ENCODE results near the gene TCN1.
"Not testable (repeated sequence)": the region's sequence is repeated elsewhere in the genome, so short reads cannot be mapped to it uniquely, and the experiment has no call there.

The TCN1 gene, protein sequence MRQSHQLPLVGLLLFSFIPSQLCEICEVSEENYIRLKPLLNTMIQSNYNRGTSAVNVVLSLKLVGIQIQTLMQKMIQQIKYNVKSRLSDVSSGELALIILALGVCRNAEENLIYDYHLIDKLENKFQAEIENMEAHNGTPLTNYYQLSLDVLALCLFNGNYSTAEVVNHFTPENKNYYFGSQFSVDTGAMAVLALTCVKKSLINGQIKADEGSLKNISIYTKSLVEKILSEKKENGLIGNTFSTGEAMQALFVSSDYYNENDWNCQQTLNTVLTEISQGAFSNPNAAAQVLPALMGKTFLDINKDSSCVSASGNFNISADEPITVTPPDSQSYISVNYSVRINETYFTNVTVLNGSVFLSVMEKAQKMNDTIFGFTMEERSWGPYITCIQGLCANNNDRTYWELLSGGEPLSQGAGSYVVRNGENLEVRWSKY

DNA sequence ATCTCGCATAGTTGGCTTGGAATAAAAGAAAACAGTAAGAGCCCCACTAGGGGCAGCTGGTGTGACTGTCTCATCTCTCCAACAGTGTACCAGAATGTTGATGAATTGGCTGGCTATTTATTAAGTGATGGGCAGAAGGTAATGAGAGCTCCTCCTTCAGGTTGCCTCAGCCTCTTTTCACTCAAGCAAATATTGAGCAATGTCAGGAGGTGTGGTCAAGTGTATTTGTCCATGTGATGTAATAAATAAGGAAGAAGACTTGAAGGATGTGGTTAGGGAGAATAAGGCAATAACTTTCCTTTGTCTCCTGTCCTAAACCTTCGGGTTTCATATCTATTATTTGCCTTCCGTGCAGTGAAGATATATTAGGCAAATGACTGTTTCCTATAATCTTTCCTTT, at the start of gene TCN1:
TSS of gene TCN1 (minus strand) at position 91 of the 400 bp plus-strand sequence. CDS start at position 74, 17 bp downstream.
- no peak for DNase-seq (ENCODE audit: low read depth in 2 of 2)

DNA sequence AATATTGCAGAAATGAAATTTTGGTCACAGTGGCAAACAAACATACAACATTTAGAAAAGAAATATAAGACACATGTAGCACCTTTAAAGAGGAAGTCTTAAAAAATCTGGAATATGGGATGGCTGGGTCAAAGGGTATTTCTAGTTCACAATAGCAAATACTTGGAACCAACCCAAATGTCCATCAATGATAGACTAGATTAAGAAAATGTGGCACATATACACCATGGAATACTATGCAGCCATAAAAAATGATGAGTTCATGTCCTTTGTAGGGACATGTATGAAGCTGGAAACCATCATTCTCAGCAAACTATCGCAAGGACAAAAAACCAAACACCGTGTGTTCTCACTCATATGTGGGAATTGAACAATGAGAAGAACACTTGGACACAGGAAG, 37.3 kb upstream of the TCN1 start:
- not testable (repeated sequence) for DNase-seq (ENCODE audit: low read depth in 2 of 2)

DNA sequence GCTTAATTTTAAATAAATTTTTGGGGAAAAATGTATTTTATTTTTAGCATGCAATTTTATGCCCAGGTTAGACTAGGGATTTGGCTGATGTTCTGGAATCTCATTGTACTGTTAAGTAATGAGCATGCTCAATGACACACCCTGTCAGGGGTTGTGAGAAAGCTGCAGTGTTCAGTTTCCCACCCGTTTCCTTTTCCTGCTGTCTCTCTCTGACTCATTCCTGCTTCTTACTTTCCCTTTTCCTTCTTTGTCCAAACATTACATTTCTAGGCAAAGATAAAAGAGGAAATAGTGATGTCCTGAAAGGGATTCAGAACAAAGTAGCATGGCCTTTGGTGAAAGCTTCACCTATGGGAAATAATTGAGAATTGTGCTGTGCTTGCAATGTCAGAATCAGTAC, 35.0 kb upstream of the TCN1 start:
- no peak for DNase-seq (ENCODE audit: low read depth in 2 of 2)

DNA sequence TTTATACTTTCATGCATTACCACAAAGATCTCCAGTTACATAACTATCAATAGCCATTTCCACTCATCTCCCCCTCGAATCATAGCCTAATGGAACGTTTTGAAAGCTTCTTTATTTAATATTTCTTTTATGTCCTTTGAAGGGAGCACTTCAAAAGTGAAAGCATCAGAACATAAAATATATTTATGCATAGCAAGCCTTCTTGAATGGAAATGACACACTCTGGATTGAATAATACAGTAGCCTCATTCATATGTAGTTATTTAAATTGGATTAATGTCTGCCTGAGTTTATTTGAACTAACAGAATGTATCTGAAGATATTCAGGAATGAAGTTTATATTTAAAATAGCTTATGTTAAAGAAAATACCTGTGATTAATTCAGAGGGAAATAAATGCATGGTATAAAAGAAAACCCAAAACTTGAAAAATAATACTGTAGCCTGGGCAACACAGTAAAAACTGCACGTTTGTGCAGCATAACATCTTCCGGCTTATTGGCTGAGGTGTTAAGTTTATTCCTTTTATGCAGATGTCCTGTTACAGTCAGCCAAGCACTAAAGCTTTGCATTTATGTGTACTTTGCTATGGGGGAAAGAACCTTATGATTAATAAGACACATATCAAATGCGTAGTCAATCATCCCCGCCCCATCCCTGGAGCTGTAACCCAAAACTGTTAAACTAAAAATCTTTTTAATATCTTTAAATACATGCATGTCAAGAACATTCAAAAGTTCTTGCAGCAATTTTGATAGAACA, 34.3 kb upstream of the TCN1 start:
- DNase-seq (ENCODE audit: low read depth in 2 of 2) = no peak

DNA sequence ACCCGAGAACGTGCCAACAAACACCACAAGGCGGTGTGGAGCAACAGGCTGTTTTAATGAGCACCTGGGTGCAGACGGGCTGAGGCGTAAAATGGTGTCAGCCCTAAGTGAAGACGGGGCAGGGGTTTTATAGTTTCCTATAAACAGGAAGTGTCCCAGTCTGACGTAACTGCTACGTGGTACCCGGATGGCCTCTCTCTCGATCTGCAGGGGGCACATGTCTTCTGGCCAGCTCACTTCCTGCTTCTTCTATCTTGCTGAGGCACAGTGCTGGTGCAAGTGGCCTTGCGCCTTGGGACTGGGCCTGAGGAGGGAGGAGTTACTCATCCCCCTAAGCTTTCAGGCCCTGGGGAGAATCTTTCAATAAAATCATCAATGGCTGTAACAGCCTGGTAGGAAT, 33.2 kb upstream of the TCN1 start:
- DNase-seq (ENCODE audit: low read depth in 2 of 2) = no peak

DNA sequence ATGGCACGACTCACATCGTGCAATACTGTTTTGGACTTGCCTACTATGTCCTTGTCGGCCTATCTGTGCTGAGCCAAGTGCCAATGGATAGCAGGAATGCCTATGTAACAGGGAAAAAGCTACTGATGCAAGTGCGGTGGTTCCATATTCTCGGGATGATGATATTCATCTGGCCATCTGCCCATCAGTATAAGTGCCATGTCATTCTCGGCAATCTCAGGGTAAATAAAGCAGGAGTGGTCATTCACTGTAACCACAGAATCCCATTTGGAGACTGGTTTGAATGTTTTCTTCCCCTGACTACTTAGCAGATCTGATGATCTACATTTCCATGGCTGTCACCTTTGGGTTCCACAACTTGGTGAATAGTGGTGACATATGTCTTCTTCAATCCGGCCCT, 32.4 kb upstream of the TCN1 start:
- no peak for DNase-seq (ENCODE audit: low read depth in 2 of 2)

DNA sequence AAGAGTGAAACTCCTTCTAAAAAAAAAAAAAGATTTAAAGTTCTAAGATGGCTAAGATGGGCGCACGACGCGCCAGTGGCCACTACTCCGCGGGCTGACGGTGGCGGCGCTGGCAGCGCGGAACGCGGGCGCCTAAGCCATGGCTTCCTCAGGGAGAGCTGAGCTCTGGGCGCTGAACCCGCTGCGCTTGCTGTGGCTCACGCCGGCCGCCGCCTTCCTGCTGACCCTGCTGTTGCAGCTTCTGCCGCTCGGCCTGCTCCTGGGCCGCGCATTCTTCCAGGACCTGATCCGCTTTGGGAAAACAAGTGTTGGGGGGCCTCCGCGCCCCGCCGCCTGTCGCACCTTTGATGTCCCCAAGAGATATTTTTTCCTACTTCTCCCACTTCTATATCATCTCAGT, 31.8 kb upstream of the TCN1 start:
- no peak for DNase-seq (ENCODE audit: low read depth in 2 of 2)

DNA sequence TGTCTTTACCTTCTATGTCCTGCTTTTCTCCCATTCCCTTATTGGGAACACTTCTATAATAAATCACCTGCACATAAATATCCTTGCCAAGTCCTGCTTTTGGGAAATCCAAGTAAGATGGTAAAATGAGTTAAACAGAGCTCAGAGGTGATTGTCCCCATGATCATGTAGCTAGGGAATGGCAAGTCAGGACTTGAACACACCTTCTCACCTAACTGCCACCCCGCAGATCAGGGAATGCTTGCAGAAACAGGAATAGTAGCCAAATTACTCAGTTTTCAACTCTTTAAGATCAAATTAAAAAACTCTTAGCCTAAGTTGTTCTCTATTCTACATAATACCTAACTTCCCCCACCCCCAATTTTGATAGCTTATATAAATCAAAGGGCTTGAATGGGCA, 28.3 kb upstream of the TCN1 start:
- no peak for DNase-seq (ENCODE audit: low read depth in 2 of 2)

DNA sequence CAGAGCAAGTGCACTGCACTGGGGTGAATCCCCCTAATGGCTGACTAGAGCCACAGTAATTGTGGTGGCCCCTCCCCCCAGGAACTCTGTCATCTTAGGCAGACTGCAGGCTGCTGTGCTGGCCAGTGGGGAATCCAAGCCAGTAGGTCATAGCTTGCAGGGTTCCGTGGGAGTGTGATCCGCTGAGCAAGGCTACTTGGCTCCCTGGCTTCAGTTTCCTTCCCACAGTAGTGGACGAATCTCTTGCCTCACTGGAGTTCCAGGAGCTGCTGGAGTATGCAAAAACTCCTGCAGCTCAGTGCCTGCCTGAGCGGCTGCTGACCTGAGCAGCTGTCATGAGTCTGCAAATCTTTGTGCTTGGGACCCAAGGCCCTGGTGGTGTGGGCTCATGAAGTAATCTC, 25.5 kb upstream of the TCN1 start:
- no peak for DNase-seq (ENCODE audit: low read depth in 2 of 2)

DNA sequence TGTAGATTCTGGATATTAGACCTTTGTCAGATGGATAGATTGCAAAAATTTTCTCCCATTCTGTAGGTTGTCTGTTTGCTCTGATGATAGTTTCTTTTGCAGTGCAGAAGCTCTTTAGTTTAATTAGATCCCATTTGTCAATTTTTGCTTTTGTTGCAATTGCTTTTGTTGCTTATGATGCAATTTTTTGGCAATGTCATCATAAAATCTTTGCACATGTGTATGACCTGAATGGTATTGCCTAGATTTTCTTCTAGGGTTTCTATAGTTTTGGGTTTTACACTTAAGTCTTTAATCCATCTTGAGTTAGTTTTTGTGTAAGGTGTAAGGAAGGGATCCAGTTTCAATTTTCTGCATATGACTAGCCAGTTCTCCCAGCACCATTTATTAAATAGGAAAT, 20.9 kb upstream of the TCN1 start:
- not testable (repeated sequence) for DNase-seq (ENCODE audit: low read depth in 2 of 2)

DNA sequence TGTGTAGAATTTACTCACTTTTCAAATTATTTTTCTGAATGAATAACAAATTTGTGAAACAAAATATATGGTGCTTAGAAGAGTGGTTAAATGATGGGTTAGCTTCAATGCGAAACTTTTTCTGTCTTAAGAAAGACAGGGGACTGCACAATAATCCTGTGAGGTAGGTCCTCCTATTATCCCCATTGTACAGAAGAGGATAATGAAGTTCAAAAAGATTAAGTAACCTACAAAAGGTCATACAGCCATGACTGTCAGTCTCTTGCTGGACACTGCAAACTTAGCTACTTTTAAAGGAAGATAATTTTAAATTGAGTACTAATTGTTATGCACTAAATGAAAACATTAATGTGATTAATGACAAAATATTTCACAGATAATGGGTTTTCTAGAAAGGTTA, 17.3 kb upstream of the TCN1 start:
- DNase-seq (ENCODE audit: low read depth in 2 of 2) = no peak

DNA sequence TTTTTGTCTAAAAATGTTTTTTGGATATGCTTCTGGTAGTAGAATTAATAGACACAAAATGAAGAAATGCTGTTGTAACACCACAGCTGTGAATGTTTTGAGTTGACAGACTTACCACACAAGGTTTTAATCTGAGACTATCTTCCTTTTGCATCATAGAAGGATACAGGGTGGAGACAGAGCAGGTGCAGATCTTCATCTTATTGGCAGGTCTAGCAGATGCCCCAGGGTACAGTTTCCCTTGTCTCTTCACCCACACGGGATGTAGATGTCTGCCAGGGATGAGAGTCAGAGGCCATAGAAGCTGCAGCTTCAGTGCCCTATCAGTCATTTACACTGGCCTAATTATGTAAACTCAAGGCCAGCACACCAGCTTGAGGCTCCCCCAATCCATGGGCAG, 13.3 kb upstream of the TCN1 start:
- no peak for DNase-seq (ENCODE audit: low read depth in 2 of 2)

DNA sequence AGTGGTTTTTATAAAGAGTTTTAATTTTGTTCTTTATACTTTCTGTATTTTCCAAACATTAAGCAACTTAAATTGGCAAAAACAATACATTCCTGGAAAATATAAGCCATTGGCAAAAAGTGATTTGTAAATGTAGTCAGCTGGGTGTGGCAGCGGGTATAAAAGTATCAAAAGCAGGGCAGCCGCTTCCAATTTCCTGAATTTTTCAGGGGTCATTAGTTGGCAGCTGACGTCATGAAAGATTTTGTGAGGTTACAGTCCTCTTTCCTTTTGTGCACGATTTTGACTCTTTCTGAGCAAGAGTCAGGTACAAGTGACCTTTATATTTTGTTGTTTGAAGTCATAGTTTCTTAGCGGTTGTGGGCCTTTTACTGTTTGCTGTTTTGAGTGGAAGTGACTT, 12.3 kb upstream of the TCN1 start, which contains the start of gene OOSP3:
TSS of gene OOSP3 (plus strand) at position 208 of the 400 bp plus-strand sequence. CDS start at position 235, 27 bp downstream.
- DNase-seq (ENCODE audit: low read depth in 2 of 2) = no peak

DNA sequence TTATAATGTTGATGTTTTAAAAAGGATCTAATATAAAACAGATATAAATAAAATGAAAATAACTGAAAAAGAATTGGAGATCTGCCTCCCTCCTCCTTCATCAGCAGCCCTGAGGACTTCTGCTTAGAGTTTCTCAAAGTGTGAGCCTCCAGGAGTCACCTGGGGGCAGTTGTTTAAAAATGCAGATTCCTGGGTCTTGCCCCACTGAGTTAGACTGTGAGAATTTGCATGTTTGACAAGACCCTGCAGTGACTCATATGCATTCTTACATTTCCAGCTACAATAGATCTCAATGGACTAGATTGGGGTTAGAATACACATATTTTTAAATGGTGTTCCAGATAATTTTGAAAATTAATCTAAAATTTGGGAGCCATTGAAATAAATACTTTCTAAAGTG, 11.5 kb upstream of the TCN1 start:
- DNase-seq (ENCODE audit: low read depth in 2 of 2) = no peak

DNA sequence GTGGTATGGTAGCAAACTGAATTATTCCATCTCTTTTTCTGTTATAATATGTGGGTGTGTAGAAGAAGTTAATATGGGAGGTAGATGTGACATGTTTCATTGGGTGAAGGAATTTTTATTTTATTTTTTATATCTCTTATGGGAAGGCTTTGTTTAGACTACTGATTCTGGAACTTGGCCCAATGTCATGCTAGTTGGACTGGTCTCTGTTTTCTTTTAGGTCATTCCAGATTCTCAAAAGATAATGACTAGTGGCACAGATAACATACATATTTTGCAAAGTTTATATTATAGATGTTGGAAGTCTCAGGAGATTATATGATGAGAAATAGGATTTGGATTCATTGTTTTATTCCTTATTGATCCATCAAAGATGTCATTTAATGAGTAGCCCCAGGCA, 11.0 kb upstream of the TCN1 start:
- DNase-seq (ENCODE audit: low read depth in 2 of 2) = no peak

DNA sequence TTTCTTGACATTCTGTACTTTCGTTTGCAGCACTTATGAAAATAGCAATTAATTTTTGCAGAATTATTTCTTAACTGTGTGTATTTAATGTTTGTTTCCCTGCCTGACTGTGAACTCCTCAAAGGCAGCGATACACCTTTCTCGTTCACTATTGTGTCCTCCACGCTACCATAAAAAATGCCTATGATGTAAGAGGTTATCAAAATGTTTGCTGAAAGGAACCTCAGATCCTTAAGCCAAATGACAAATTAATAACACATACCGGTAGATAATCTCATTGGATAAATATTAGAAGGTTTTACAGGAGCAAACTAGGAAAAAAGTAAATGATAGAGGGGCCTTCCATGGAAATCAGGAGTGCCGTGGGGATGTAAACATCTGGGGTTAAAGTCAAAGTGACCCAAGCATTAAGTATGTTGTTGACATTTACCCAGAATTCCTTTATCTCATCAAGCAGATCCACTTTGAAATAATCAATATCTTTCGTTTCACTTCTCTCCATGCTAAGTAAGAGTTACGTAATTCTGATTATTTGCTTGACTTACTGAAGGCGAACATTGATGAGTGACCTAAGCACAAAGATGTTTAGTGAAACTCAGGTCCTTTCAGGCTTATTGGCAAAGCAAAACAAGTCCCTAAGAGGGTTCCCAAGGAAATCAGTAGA, 9.7 kb upstream of the TCN1 start:
- DNase-seq (ENCODE audit: low read depth in 2 of 2) = no peak

DNA sequence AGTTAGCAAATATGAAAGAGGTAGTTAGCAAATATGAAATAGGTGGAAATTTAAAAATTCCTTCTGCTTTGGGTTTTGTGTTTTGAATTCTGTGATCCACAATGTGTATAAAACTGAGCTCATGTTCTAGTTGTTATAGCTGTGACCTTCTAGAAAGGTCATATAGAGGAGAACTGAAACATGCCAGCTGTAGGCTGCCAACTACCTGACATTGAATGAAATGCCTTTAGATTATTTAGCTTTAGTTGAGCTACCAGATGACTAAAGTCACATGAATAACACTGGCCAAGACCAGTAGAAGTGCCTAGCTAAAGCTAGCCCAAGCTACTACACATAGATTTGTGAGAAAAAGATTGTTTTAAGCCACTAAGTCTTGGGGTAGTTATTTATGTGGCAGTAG, 5.8 kb upstream of the TCN1 start:
- DNase-seq (ENCODE audit: low read depth in 2 of 2) = no peak

DNA sequence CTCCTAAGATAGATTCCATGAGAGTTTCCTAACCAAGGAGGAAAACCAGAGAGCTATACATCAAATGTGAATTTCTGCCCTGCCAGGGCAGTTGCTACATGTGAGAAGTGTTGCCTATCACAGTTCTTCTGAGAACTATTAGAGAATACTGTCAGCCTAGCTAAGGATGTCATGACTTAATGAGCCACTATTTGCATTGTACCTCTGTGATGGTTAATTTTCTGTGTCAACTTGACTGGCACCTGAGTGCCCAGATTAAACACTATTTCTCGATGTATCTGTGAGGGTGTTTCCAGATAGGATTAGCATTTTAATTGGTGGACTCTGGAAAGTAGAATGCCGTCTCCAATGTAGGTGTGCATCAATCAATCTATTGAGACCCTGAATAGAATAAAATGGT, 1.7 kb upstream of the TCN1 start:
- no peak for DNase-seq (ENCODE audit: low read depth in 2 of 2)

DNA sequence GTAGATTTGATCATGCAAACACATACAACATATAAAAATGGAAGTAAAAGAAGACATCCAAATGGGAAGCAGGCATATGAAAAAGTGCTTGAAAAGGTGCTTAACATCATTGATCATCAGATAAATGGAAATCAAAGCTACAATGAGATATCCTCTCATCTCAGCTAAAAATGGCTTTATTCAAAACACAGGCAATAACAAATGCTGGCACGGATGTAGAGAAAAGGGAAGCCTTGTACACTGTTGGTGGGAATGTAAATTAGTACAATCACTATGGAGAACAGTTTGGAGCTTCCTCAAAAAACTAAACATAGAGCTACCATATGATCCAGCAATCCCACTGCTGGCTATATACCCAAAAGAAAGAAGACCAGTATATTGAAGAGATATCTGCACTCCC, 549 bp upstream of the TCN1 start:
- no peak for DNase-seq (ENCODE audit: low read depth in 2 of 2)

DNA sequence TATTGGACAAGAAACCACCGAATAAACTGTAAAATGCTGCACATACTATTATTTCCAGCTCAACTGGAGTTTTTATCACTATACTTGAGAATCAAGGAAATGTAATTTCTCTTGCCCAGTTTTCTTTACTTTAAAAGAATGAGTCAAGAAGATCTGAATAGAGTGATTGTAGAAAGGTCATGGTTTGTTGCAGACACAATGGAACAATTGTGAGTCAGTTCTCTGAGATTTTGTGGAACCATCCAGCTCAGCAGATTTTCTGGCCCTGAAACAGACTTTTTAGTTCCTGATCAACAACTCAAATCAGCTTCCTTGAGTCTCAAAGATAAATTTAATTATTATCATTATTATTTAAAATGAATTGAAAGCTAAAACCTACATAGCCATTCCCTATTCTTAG, 1.3 kb downstream of the TCN1 start:
- DNase-seq (ENCODE audit: low read depth in 2 of 2) = no peak

DNA sequence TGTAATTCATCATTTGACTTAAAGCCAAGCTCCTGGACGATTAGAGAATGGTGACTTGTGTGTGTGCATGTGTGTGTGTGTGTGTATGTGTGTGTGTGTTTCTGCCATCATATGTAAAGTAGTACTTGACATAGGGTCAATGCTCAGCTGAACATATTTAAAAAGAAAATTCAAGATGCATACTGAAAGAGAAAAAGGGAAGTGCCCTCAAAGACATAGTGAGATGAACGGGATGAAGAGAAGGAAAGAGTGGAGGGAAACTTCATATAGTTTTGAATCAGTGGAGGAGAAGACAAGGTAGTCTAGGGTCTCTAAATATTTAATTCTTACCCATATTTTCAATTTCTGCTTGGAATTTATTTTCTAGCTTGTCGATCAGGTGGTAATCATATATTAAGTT, 4.0 kb downstream of the TCN1 start:
- DNase-seq (ENCODE audit: low read depth in 2 of 2) = no peak

DNA sequence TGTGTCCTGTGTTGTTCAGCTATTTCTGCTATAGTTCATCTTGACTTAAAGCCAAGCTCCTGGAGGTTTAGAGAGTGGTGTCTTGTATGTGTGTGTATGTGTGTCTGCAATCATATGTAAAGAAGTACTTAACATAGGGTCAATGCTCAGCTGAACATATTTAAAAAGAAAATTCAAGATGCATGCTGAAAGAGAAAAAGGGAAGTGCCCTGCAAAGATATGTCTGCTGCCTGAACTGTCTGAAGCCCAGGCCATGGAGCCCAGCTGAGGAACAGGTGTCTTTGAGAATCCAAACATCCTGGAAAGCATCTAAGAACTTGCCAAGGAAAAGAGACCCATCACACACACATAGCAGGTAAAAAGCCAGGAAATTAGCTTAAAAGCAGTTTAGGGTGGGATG, 6.6 kb downstream of the TCN1 start:
- DNase-seq (ENCODE audit: low read depth in 2 of 2) = no peak
